Ramos (cell line): ENCODE results near the gene DCUN1D4.

Experiments used
- in situ Hi-C: fragments of 300-500 bp; cut with MboI; formaldehyde crosslinking; loops from one replicate; pipeline ENCODE4 v1.14.3; 2022; ENCODE audit warnings: low sequenced_read_pairs; ENCODE audit not compliant: unreplicated experiment

Gene DCUN1D4

DNA sequence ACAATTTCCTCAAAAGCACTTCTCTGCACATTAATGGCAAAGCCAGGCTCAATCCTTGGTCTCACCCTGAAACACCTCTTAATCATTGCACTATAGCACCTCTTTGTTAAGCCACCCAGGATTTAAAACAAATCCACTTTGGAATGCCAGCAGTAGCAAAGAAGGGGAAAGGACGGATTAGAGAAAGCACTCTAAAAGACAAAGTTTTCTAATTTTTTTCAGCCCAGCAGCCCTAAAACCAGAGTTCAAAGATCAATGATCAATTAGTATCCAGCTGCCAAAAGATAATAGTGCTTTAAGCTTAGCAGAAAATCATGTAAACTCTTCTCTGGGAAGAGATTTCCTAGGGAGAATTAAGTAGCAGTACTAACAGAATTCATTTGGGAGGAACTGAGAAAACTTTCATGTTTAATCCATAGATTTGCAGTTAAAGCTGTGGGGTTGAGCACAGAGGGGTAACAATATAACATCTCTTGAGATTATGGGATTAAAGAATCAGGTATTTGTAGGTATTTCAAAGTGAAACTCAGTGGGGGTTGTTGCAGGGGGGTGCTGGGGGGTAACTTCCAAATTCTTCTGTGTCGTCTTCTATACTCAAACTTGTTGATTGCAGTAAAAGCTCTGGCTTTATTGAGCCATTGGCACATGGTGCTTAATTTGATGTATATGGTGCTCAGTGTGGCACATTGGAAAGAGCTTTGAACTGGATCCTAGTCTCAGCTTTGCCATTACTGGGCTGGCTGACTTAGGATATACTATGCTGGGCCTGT lies 115.4 kb downstream of the DCUN1D4 start:
- in situ Hi-C loops: no loop called here

DNA sequence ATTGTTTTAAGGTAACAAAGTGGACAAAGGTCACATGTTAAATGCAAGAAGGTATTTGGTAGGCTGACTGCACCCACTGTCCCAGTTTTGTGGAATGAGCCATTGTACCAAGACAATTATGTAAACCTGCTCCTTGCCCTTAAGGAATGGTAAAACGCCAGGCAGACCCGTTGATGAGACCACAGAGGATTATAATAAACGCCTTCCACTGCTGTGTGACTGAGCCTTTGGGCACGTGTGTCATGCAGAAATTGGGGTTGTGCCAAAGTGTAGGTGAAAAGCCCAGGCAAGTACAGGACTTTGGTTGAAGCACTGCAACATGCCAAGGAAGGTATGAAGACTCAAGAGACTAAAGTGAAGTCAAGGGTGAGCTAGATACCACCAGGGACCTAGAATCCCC lies 117.5 kb downstream of the DCUN1D4 start:
- in situ Hi-C loops: no loop called here

DNA sequence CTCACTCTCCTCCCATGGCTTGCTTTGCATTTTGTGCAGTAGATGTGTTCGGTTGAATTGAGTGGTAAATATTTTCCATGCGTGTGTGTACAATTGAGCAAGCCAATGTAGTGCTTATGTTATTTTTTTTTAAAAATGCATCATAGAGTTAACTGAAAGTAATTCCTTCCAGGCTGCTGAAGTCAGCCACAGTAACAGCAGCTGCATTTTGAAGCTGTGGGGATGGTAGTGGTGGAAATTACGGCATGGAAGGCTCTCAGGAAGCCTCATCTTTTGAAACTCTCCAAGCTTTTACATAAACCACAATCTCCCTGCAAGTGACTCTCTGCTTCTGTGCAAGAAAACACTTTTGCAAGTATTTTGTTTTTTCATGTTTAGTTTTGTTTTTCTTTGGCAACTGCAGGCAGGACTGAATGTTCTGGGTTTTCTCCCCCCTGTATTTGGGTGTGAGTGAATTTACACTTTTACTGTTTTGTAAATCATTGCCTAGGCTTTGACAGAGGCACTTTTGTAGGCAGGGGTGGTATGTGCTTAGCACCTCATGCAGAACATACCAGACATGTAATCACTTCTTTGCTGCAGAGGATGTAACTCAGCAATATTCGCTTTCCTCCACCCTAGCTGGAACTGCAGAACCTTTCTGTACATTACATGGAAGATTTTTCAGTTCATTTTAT lies 121.0 kb downstream of the DCUN1D4 start:
- in situ Hi-C loops: no loop called here

DNA sequence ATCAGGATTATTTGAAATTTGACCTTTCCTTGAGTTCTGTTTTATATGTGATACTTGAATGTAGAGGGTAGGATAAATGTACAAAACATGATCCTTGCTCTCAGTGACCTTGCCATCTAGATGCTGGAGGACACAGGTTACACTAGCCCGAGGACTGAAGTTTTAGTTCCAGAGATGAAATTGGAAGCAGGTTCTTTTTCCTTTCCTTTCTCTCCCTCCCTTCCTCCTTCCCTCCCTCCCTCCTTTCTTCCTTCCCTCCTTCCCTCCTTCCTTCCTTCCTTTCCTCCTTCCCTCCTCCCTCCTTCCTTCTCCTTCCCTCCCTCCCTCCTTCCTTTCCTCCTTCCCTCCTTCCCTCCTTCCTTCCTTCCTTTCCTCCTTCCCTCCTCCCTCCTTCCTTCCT lies 122.9 kb downstream of the DCUN1D4 start:
- in situ Hi-C loops: no loop called here
